Muscle layer of colon (tissue), 2 donors: ENCODE data around the gene PAK6.

Experiments
- H3K27ac ChIP-seq: one replicate; pipeline ENCODE4 v1.7.0; 2013; ENCODE audit warnings: low read depth, mild to moderate bottlenecking, low read length, moderate library complexity
- H3K27me3 ChIP-seq, 2 donors: one replicate each; pipeline ENCODE4 v1.7.0; 2013; ENCODE audit warnings: low read length in 2 of 2, mild to moderate bottlenecking in 2 of 2; ENCODE audit not compliant: insufficient read depth in 2 of 2, control insufficient read depth in 1 of 2
- H3K36me3 ChIP-seq: one replicate; pipeline ENCODE4 v1.7.0; 2013; ENCODE audit warnings: mild to moderate bottlenecking, low read length; ENCODE audit not compliant: insufficient read depth
- H3K4me1 ChIP-seq: one replicate; pipeline ENCODE4 v1.7.0; 2013; ENCODE audit warnings: mild to moderate bottlenecking, low read length; ENCODE audit not compliant: insufficient read depth
- H3K4me3 ChIP-seq, 2 donors: one replicate each; pipeline ENCODE4 v1.7.0; 2013; ENCODE audit warnings: low read length in 2 of 2, low read depth in 1 of 2, mild to moderate bottlenecking in 1 of 2, moderate library complexity in 1 of 2
- H3K9ac ChIP-seq: one replicate; pipeline ENCODE4 v1.7.0; 2013; ENCODE audit warnings: low read length
- H3K9me3 ChIP-seq: one replicate; pipeline ENCODE4 v1.7.0; 2013; ENCODE audit warnings: mild to moderate bottlenecking, low read length
- donor health status: abdominal sarcoma.
- donor health status: Adenocarcinoma of cecum.

PAK6 gene

DNA sequence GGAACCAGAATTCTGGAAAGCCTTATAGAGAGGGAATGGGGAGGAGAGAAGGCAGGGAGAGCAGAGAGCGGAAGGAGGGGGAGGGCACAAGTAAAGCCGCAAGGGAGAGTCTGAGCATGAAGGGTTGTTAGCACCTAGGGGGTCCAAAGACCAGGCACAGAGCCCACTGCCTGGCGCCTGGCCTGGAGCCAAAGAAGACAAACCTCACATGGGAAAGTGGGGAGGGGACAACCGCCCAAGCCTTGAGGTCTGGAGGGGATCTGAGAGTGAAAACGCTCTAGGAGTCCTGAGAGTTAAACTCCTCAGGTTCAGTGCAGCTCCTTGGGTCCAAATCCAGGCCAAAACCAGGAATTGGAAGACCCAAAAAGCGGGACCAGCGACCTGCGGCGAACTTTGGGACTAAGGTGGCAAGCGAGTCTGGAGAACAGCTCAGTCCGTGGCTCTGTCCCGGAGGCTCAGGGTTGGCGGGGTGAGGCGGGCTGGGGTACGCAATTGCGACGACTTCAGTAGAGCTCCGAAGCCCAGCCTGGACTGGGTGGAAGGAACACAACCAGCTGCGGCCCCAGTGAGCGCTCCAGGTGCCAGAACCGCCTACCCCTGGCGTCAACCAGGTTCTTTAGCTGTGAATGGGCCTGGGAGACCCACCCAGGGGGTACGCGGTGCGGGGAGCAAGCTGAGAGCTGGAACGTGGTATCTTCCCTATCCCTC is 83.8 kb downstream of the PAK6 start:
- no peaks in the 10 kb centered on the region for H3K9me3 ChIP-seq
- H3K9ac ChIP-seq, result peak overlapping the region; percentile 83
- peak overlapping the region; percentile 17 to 54 for H3K4me3 ChIP-seq

DNA sequence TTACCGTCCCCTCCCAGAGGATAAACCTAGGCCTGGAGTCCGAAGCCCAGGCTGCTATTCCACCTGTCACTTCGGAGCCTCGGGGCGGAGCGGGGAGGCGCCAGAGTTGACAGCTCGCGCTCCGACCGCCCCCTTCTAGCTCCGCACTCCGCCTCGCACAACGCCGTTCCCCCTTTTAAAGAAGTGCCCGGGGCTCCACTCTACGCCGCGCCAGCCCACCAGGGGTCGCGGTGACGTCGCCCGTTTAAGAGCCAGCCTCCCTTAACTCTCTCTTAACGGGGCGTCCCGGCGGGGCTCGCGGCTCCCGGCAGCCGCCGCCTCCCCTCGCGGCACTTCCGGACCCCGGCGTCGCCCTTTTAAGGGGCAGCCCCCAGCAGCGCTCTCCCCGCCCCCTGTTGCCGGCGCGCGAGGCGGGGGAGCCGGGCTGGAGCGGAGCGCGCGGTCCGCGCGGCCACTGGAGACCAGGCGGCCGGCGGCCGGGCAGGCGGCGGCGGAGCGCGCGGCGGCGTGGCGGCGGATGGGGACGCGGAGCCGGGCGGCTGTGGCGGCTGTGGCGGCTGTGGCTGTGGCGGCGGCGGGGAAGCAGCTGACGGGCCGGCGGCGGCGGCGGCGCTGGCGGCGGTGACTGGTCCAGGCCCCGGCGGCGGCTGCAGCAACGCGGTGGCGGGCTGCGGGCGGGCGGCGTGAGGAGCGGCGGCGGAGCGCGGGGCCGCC is 84.5 kb downstream of the PAK6 start, which contains the start of gene INAFM2:
Gene INAFM2 (plus strand): TSS at position 454 of the 714 bp plus-strand sequence. CDS start 364 bp downstream, outside the sequence.
- H3K9ac ChIP-seq, result peak within 1 kb of the TSS; percentile 83

More for the DNA sequence above, 83.8 kb downstream of the PAK6 start:
- H3K27ac ChIP-seq, result peak overlapping the region; percentile 77
- no peaks in the 10 kb centered on the region for H3K27me3 ChIP-seq
- H3K4me1 ChIP-seq, result peaks cover 37% of the 10 kb centered on the region
- H3K36me3 ChIP-seq, result peaks cover 12% of the 10 kb centered on the region

DNA sequence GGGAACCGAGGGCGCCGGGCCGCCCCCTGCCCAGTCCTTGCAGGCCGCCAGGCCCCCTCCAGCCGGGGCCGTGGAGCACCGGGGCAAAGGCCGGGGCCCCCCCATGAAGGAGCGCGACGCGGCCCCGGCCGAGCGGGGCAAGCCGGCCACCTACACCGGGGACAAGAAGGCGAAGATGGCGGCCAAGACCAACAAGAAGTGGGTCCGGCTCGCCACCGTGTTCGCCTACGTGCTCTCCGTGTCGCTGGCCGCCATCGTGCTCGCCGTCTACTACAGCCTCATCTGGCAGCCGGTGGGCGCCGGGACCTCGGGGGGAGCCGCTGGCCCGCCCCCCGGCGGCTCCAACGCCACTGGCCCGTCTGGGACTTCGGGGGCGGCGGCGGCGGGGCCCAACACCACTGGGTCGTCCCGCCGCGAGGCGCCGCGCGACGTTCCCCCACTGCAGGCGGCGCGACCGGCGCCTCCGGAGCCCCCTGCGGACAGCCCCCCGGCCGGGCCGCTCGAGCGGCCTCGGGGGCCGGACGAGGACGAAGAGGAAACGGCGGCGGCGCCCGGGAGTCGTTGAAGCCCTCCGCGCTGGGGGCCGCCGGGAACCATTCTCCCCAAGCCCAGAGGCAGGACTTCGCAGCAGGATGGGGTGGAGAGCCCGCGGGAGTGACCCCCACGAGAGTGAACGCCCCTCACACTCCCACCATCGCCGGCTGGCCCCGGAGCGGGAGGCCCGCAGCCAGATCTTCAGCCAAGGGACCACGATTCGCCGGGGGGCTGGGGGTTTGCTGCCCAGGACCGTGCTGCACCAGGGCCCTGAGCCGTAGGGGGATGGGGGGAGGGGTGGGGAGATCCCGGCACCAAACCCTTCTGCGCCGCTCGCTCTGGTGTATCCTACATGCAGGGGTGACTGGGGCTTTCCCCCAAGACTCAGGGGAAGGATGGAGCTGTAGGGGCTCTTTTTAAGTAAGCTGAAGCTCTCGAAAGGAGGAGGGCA is 85.4 kb downstream of the PAK6 start:
- no peaks in the 10 kb centered on the region for H3K9me3 ChIP-seq
- H3K9ac ChIP-seq, result peak overlapping the region; percentile 70
- H3K27ac ChIP-seq, result peak overlapping the region; percentile 94
- peak overlapping the region; percentile 71 to 85 for H3K4me3 ChIP-seq
- no peaks in the 10 kb centered on the region for H3K27me3 ChIP-seq
- H3K36me3 ChIP-seq, result peaks cover 15% of the 10 kb centered on the region
- peaks cover 51% of the 10 kb centered on the region for H3K4me1 ChIP-seq

More for the DNA sequence above, 84.5 kb downstream of the PAK6 start, which contains the start of gene INAFM2:
- Histone ChIP-seq H3K27me3 (no peaks in the 10 kb centered on the region), H3K4me3 (peak within 1 kb of the TSS; percentile 71 to 85), H3K4me1 (peaks cover 43% of the 10 kb centered on the region), H3K9me3 (no peaks in the 10 kb centered on the region), H3K27ac (peak within 1 kb of the TSS; percentile 94), H3K36me3 (peaks cover 15% of the 10 kb centered on the region)

DNA sequence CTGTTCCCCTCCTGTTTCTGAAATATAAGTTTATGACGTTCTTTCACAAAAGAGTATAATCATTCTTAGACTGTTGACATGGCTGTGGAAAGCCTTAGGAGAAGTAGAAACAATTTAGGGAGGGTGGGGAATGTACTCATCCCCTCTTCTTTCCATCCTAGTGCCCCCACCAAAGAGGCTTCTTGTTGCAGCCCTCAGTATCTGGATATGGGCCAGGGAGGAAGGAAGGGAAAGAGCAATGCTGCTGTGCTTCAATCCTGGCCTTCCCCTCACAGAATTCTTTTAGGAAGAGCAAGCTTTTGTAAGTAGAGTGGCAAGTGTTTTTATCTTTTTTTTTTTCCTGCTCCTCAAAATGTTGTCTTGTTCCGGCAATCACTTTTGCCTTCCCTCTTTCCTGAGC is 86.3 kb downstream of the PAK6 start:
- Histone ChIP-seq H3K4me3 (peak overlapping the region; percentile 71 to 85), H3K27ac (peak overlapping the region; percentile 94), H3K27me3 (no peaks in the 10 kb centered on the region), H3K36me3 (peaks cover 15% of the 10 kb centered on the region), H3K9ac (peak overlapping the region; percentile 70), H3K4me1 (peaks cover 61% of the 10 kb centered on the region), H3K9me3 (no peaks in the 10 kb centered on the region)

DNA sequence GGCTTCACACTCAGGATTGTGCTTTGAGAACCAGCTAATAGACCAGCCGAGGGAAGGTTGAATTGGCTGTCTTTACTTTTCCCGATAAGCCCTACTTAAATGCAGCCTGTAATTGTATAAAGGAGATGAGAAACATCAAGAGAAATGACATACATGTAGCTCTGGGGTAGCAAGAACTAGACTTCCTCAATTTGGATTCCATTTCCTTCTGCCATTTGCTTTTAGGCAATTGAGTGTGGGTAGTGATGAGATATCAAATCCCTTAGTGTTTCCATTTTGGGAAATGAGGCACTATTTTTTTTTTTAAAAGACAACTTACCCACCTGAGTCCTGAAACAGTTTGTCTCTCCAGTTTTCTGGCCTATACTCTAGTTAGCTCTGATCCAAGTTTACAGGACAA is 86.8 kb downstream of the PAK6 start:
- Histone ChIP-seq H3K27ac (peak overlapping the region; percentile 94), H3K9ac (peak overlapping the region; percentile 70), H3K9me3 (no peaks in the 10 kb centered on the region), H3K36me3 (peaks cover 15% of the 10 kb centered on the region), H3K4me1 (peaks cover 66% of the 10 kb centered on the region), H3K4me3 (peak overlapping the region; percentile 71 to 85), H3K27me3 (no peaks in the 10 kb centered on the region)
